CMK (cell line): Measurements from ENCODE around the gene ZNF532.
"Not testable (repeated sequence)": the region's sequence is repeated elsewhere in the genome, so short reads cannot be mapped to it uniquely, and the experiment has no call there.

Source experiments
- DNase-seq: peaks from one replicate; pipeline ENCODE4 v3.0.0-alpha.2; 2010; ENCODE audit warnings: low read depth

ZNF532 gene

DNA sequence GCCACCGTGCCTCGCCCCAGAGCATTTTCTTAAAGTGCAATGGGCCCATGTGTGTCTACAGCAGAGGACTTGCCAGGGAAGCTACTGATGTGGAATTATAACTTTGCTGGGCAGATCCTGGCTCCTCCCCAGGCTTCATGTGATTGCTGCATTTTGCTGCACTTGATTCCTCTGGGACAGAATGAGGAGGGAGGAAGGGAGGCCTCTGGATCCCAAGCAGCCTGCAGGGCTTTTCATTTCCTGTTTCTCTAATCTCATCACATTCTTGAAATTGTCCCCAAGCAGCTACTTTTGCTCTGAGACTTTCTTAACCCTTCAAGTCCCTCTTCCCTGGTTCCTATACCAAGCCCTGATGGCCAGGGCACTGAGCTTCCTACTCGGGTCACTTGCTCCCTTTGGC is 140.6 kb downstream of the ZNF532 start:
- DNase-seq: no peak

DNA sequence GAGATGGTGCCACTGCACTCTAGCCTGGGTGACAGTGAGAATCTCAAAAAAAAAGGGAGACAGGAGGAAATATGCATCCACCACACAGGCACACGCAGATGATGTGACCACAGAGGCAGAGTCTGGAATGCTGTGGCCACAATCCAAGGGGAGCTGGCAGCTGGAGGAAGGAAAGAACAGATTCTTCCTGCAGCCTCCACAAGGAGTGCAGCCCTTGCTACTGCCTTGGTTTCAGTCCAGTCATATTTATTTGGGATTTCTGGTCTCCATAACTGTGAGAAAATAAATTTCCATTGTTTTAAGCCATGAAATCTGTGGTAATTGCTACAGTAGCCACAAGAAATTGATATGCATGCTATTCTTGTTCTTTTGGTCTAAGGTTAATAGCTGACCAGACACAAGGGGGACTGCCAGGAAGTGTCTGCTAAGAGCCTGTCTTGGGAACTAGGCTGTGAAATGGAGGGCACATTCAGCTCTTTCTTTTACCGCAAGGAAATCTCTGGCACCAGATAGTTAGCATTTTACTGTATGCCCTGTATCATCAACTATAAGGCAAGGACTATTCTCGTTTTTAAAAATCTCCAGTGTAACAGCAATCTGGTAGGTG is 141.9 kb downstream of the ZNF532 start:
- DNase-seq: no peak

DNA sequence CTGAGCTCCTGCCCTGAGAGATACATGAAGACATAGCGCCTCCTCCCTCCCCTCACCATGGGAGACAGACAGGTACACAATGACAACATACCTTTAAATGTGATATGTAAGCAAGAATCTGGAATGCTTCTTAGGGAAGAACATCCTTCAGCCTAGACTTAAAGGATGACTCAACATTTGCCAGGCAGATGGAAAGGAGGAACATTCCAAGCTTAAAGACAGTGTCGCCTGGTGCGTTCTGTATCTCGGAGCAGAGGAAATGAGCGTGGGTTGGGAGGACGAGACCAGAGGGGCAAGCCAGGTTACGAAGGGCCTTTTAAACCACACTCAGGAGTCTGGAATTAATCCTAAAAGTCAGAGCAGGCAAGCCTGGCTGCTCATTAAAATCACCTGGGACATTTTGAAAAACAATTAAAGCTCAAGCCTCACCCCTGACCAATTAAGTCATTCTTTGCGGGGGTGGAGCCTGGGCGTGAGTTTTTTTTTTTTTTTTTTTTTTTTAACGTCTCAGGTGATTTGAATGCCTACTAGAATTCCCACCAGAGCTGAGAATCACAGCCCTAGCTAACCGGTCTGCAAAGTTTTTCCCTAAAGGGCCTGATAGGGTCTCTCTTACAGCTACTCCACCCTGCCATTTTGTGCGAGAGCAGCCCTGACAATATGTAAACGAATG is 143.8 kb downstream of the ZNF532 start:
- DNase-seq: no peak

DNA sequence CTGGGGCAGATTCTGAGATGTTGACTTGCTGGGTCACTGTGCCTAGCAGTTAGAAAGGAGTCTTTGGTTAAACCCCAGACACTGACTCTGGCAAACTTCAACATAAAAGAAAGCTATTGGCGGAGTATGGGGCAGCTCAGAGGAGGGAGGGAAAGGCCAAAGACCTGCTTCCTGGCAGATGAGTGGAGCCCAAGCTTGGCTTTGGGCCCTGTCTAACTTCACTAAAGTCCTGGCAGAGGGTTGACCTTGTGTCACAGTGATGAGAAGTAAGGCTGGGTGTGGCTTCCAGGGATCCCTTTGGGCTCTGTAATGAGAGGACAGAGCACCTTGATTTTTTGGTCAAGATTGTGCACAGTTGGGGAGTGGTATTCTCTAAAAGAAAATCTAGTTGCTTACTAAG is 145.2 kb downstream of the ZNF532 start:
- DNase-seq: no peak

DNA sequence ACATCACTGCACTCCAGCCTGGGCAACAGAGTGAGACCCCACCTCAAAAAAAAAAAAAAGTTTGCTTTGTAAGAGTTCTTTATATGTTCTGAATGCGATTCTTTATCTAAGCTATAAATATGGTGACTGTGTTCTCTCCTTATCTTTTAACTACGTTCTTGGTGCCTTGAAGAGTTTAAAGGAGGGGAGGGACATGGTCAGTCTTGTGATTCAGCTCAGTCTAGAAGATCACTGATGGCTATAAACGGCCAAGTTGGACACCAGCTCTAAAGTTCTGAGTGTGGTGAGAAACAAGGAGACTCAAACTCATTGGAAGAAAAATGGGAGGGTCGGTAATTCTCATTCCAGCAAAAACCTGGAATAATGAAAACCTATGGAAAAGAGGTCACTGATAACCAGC is 146.6 kb downstream of the ZNF532 start:
- DNase-seq: no peak

DNA sequence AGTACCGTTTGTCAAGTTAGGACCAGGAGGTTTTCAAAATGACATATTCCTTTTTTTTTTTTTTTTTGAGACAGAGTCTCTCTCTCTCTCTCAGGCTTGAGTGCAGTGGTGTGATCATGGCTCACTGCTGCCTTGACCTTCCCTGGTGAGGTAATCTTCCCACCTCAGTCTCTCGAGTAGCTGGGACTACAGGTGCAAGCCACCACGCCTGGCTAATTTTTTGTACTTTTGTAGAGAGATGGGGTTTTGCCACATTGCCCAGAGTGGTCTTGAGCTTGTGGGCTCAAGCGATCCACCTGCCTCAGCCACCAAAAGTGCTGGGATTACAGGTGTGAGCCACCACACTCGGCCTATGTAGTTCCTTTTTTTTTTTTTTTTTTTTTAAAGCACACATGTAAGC is 147.1 kb downstream of the ZNF532 start:
- DNase-seq: no peak

DNA sequence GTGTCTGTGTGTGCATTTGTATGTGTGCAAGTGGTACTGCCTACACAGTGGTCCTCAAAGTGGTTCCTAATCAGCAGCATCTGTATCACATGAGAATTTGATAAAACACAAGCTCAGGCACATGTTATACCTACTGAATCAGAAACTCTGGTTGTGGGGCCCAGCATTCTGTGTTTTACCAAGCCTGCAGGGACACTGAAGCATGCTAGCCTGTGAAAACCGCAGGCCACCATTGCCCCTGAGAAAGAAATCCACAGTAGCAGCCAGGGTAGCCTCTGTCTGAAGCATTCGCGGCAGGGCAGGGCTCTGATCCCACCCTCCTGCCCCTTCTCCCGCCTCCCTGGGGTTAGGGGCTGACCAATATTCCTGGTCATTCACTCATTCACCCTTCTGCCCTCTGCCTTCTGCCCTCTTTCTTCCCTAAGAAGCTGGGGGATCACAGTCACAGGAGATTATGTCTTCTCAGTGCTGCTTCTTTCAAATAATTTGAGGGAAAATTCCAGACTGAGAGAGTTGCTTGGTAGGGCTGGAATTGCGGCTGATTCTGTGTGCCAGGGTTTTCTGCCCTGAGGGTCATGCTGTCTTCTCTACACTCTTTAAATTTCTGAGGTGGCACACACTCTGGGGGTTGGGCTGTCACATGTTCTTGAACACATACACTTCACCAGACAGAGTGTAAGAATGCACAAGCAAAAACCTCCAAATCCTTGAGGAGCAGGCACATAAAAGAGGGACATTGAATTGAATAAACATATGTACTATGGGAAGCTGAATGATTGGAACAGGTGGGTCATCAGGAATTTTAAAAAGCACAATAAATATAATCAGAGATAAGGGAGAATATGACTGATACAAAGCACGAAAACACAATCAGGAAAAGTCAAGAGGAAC is 148.4 kb downstream of the ZNF532 start:
- no peak for DNase-seq

DNA sequence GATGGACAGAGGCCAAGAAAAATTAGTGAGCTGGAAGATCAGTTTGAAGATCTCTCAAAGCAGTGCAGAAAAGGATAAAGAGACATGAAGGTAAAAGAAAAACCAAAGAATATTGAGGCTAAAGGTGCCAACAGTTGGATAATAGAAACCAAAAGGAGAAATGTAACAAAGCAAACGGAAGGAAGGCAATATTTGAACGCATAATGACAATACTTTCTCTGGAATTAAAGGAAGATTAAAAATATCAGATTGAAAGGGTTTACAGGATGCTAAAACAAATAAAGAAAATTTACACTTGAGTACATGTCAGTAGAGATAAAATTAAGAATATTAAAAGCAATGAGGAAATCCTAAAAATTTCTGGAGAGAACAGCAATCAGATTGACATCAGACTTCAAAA is 149.1 kb downstream of the ZNF532 start:
- no peak for DNase-seq

DNA sequence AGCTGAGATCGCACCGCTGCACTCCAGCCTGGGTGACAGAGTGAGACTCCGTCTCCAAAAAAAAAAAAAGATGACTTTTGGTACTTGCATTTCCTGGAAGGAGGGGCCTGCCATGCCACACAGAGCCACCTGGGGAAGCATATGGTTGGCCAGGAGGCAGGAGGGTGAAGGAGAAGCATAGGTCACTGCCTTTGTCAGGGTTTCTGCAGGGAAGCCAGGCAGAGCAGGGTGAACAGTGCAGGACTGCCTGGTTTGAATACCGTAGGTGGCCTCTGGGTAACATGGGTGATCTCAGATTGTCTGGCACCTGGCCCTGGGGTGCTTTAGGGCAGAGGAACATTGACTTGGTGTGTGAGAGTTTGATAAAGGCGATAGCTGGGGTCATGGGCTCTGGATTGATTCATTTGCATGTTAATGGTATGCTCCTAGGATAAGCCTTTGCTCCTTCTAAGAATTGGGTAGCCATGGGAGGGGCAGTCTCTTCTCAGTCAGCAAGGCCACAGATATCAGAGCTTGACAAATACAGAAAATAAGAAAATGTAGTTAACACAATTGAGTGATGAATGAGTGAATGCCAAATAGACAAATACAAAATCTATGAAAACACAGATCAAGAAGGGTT is 151.0 kb downstream of the ZNF532 start:
- DNase-seq: no peak

DNA sequence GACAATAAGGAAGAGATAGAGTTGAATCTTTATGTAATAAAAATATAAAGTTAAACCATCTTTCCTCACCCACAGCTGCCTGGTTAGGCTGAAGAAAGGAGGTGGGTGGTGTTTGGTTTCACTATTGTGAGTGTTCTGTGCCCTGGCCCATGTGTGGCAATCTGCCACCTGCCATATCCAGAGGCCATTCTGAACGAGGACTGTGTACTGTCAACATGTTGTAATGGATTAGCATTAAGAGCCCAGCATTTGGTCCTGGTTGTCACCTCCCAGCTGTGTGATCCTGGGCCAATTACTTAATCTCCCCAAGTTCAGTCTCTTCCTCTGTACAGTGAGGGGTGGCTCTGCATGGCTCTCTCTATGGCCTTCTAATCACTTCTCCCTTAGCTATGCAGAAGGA is 156.8 kb downstream of the ZNF532 start:
- DNase-seq: no peak

DNA sequence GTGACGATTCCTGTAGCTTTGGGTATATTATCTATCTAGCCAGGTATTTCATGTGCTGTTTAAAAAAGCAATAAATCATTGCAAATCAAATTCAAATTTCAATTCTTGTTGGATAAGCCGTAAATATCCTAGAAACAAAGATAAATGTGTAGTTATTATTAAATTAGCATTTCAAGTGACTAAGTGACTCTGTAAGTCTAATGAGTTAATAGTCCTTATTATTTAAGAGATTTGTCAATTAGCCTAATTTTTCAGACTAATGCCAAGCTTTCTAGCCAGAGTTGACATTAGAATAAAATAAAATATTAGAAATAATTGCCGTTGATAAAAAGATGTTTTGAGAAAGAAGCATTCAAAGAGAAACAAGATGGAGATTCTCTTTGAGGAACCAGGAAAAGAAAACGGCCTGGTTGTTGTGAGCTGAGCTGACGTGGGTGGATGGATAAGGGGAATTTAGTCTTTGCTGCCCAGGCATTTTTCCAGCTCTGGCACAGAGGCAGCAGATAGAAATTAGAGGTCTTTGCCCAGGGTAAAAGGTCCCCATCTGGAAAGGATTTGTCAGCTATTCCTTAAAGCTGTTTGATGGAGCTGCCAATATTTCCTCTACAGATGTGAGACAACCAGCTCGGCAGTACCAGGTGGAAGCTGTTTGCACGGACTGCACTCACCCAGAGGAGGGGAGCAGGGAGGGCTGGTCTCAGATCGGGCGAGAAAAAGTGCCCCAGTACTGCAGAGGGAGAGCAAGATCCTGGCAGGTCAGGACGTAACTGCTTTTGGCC is 157.7 kb downstream of the ZNF532 start:
- DNase-seq: no peak

DNA sequence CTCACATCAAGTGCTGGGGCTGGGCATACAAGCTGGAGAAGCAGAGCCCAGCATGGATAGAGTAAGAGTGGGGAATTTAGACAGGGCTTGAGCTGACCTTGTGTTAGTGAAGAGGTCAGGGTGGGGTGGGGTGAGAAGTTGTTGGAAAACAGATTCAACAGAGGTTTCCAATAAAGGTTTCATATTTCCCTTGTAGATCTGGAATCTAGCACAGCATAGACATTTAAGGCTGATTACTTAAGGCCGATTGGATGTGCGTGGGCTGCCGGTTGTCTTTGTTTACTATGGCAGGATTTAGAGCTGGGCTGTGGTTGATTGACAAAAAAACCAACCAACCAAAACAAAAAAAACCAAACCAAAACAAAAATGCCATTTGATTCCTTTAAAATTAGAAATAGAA is 160.2 kb downstream of the ZNF532 start:
- no peak for DNase-seq

DNA sequence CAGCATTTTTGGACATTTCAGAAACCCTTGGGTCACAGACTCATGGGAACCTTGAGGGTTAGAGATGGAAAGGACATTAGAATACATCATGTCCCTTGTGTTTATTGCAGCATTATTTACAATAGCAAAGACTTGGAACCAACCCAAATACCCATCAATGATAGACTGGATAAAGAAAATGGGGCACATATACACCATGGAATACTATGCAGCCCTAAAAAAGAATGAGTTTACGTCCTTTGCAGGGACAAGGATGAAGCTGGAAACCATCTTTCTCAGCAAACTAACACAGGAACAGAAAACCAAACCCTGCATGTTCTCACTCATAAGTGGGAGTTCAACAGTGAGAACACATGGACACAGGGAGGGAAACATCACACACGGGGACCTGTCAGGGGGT is 160.9 kb downstream of the ZNF532 start:
- DNase-seq: not testable (repeated sequence)

DNA sequence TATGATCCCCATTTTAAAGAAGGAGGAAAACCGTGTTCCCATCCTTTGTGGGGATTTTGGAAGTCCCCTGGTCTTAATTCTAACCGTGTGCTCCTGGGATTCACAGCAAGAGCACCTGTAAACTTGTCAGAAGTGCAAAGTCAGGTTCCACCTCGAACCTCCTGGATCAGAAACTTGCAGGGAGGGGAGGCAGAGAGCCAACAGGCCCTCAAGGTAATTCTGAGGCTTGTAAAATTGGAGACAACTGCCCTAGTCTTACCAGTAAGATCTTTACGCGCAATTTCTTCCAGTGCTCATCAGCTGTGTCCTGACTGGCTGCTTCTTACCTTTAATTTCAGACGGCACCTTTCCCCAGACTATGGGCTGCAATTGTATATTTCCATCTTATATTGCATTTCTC is 161.7 kb downstream of the ZNF532 start:
- no peak for DNase-seq

DNA sequence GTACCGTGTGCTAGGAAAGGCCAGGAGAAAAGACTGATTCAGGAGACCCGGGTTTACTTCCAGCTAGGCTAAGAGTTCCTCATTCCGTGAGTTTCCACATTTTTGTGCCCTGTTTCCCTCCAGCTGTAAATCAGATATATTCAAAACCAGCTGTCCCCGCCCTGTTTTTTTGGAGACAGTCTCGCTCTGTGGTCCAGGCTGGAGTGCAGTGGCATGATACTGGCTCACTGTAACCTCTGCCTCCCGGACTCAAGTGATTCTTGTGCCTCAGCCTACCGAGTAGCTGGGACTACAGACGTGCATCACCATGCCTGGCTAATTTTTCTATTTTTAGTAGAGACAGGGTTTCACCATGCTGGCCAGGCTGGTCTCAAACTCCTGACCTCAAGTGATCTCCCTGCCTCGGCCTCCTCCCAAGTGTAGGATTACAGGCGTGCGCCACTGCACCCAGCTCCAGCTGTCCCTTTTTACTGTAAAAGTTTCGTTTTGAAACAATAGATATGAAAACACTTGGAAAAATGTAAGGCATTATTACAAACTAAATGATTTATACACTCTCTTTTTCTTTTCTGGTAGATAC is 162.2 kb downstream of the ZNF532 start:
- DNase-seq: no peak

DNA sequence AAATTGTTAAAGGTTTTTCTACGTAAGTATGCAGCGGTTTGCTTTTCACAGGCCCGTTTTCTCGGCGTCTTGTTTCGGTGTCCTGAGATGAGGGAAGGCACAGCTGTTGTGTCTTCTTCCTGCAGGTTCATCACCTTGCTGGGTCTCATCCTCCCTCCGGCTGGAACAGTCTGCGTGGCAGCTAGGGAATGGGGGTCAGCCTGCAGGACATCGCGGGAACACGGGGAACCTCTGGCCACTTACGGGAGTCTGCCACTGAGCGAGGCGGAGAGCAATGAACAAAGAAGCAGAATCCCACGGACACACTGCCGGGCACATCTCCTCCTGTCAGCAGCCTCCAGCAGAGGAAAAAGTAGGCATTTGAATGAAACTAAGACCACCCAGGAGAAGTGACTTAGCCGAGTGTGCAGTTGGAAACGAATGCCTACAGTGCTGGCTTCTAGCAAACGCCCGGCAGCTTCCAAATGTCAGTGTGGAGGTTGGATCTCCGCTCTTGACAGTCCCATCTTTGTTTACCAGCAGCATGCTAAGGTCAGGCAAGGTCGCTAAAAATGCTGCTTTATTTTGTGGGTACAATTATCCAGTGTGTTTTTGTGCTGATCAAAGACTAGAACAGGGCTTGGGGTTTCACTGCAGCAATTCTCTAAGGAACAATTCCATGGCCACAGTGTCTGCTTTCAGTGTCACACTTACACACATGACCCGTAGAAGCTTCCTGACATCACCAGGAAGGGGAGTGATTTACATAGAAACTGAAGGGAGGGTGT is 165.2 kb downstream of the ZNF532 start:
- DNase-seq: no peak

DNA sequence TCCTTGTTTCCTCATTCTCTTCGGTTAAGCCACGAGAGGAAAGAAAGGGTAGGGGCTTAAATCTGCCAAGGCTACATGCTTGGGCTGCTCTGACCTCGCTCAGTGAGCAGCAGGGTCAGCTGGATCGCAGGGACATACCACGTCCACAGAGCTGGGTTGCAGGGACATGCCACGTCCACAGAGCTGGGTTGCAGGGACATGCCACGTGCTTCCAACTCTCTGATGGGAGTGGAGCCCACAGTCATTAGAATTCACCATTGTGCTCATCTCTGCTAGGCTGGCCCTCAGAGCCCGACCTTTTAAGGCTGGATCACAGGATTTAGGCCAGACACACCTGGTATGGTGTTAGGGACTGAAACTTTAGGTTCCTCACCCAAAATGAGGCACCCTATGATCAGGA is 167.6 kb downstream of the ZNF532 start:
- no peak for DNase-seq

DNA sequence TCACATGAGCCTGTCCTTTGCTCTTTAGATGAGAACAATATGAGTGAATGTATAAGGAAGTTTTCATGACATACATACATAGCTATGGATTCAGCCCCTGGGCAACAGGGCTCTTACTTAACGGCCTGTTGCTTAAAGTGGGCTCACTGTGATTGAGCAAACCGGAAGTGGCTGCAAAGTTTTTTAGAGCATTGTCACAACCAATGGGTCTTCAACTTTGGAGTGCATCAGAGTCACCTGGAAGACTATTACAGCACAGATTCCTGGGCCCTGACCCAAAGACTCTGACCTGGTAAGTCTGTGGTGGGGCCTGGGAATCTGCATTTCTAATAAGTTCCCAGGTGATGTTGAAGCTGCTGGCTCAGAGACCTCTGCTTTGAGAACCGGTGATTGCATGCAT is 168.7 kb downstream of the ZNF532 start:
- DNase-seq: no peak

DNA sequence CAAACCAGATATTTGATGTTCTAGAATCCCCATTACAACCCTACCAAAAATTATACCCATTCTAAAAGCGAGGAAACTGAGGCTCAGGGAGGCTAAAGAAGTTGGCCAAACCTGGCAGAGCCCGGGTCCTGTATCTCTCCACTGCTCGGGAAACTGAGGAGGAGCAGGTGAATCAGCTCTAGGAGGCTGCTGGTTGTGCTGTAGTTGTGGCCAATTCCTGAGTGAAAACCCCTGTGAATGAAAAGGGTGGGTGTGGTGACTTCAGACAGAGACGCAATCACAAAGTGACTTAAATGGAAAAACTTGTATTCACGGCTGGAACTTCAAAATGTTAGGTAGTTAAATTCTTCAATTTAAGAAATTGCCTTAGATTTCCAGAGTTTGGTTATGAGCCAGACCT is 169.3 kb downstream of the ZNF532 start:
- DNase-seq: no peak

DNA sequence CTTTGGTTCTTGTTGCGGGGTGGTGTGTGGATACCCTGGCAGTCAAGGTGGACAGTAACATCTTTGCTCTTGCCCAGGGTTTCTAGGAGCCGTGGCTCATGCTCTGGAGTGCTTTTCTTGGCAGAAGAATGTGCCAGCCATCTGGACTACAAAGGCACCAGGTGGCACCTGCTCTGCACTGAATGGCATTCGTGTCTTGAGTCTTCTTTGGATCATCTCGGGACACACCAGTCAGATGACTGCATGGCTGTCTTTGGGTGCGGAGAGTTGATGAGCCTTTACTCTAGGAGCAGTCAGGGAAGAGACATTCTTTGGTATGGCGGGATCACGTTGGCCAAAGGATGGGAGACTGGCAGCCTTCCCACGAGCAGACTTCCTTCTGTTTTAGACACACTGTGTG is 170.9 kb downstream of the ZNF532 start:
- no peak for DNase-seq
